22Rv1 (cell line): ENCODE measurements around the gene CNNM2.
A peak's percentile ranks its signal among the peaks of the same experiment; 100 is the strongest.
"Not testable (repeated sequence)": the region's sequence is repeated elsewhere in the genome, so short reads cannot be mapped to it uniquely, and the experiment has no call there.

Experiments used
- H3K27ac ChIP-seq: fragments of 450-650 bp; 2 replicates; pipeline ENCODE4 v1.5.1; 2017
- ZFX ChIP-seq: fragments of 450-650 bp; IDR thresholded peaks from 2 replicates; pipeline ENCODE4 v1.6.1; 2017; ENCODE audit warnings: antibody characterized with exemption, borderline replicate concordance
- TF ChIP-seq, protein P1 (sequence below): fragments of 450-650 bp; IDR thresholded peaks from 2 replicates; pipeline ENCODE4 v1.5.1; 2017; ENCODE audit warnings: mild to moderate bottlenecking

CNNM2 gene

GRCh38 chr10:102985811-102986210 is 67.7 kb downstream of the CNNM2 start:
- H3K27ac ChIP-seq, result 0 out of 2 replicates have a peak overlapping the region, but pooled peaks have one; percentile 17
- no peak for TF ChIP-seq ZFX
- TF ChIP-seq, protein P1, sequence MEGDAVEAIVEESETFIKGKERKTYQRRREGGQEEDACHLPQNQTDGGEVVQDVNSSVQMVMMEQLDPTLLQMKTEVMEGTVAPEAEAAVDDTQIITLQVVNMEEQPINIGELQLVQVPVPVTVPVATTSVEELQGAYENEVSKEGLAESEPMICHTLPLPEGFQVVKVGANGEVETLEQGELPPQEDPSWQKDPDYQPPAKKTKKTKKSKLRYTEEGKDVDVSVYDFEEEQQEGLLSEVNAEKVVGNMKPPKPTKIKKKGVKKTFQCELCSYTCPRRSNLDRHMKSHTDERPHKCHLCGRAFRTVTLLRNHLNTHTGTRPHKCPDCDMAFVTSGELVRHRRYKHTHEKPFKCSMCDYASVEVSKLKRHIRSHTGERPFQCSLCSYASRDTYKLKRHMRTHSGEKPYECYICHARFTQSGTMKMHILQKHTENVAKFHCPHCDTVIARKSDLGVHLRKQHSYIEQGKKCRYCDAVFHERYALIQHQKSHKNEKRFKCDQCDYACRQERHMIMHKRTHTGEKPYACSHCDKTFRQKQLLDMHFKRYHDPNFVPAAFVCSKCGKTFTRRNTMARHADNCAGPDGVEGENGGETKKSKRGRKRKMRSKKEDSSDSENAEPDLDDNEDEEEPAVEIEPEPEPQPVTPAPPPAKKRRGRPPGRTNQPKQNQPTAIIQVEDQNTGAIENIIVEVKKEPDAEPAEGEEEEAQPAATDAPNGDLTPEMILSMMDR, result no peak

- TF ChIP-seq, protein P1, result no peak
- TF ChIP-seq ZFX, result no peak
- peak overlapping the region; percentile 67 for H3K27ac ChIP-seq
These were observed 70.6 kb downstream of the CNNM2 start for GRCh38 chr10:102988404-102989314.

DNA sequence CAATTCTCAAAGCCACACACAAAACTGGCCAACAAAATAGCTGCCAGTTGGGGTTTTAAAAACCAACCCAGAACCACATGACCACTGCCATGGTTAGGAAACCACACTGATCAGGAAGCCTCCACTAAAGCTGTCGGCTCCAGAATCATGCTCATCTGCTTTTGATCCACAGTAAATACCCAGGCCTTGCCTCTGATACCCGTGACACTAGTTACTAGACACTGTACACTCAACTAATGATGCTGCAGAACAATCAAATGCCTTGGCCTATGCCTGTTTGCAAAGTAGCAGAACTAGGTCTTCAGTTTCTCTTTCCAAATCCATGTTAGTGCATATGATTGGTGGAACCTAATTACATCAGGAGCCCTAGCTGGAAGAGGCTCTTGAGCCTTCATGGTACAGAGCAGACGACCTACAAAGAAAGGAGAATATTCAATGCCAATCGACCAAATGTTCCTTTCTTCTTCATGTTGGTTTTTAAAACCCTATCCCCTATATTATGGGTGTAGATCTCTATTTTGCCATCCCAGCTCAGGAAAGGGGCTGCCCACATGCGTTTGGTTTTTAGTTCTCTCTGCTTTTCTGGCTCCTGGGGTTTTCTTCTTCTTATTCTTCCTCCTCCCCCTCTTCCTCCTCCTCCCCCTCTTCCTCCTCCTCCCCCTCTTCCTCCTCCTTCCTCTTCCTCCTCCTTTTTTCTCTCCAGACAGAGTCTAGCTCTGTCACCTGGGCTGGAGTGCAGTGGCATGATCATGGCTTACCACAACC is 76.6 kb downstream of the CNNM2 start:
- H3K27ac ChIP-seq, result no peak overlapping the region
- TF ChIP-seq, protein P1, result no peak
- TF ChIP-seq ZFX, result no peak

DNA sequence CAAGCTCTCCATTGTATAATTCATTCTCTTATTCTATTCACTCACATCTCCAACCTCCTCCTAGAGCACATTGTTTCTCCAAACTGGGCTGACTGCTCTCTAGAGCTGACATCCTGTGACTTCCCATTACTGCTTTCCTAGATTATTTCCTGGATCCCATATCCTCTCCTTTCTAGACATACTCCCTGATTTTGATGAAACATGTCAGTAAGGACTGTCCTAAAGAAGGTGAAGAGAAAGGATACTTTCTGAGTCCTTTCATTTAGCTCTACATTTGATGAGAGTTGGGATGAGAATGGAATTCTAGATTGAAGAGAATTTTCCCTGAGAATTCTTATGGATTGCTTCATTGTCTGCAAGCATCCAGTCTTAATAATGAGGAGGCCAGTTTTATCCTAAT is 78.8 kb downstream of the CNNM2 start:
- H3K27ac ChIP-seq, result no peak overlapping the region
- no peak for TF ChIP-seq ZFX
- TF ChIP-seq, protein P1, result no peak

DNA sequence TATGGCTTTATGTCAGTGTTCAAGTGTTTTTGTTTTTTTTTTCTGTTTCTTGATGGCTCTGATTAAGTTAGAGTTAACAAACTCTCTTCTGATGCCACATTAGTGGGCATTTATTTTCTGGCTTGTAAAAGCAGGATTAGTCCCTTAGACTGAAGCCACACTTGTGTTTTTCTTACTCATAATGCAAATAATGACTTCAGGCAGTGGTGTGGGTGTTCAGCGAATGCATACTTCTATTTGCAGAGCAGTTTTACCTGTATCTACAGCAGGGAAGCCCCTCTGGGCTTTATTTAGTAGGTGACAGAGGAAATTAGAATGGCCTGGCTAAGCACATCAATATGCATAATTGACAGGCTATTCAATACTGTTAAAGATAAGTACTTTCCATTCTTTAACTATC is 79.9 kb downstream of the CNNM2 start:
- H3K27ac ChIP-seq, result peak overlapping the region; percentile 43
- no peak for TF ChIP-seq ZFX
- TF ChIP-seq, protein P1, result no peak

GRCh38 chr10:102998399-102998907 is 80.4 kb downstream of the CNNM2 start:
- TF ChIP-seq, protein P1, result no peak
- TF ChIP-seq ZFX, result no peak
- H3K27ac ChIP-seq, result peak overlapping the region; percentile 43

- H3K27ac ChIP-seq, result not testable (repeated sequence)
These were observed 82.0 kb downstream of the CNNM2 start for GRCh38 chr10:103000050-103000449.
